ENCODE data around the gene STK32C. TPM values are rescaled to one million over a fixed set of nuclear protein-coding genes. Genes with fewer than 3 reads are reported as not detected.

The STK32C gene
- total RNA-seq, 3 donors from 2014 or later, result 5.6 to 12.8 (median 11.7) TPM

DNA sequence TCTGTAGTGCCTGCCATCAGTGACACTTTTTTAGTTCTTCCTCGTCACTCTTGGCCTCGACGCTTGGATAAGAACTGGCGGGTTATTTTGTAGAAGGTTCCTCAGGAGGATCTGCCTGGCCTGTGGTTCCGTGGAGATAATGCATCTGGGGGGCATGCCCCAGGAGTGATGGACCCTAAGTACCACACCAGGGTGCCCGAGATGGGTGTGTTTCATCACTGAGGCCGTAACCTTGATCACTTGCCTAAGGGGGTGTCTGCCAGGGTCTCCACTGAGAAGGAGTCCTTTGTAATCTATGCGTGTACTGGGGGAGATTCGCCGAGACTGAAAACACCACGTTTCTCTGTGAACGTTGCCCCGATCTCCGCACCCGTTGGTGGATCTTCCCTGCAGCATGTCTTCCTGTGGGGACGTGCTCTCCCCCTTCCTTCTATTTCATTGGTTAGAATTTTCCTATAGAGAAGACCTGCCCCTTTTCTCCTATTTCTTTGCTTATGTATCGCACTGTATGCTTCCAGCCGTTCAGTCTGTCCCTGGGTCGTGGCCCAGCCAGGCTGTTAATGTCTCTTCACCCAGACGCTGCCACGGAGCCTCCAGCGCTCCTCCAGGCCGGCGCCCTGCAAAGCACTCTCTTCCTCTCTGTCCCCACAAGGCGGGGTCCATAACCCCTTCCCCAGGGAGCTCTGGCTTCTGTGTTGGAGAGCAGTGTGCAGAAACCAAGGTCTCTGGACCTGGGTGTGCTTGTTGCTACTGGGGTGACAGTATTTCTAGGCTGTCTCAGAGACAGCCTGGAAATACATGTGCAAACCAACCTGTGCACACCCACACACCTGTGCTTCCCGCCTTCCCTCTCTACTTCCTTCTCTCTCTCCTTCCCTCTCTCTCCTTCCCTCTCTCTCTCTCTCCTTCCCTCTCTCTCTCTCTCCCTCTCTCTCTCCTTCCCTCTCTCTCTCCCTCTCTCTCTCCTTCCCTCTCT is 135.4 kb downstream of the STK32C start:
- peaks cover 0 to 4% of the 10 kb centered on the region in 2 donors for H3K27me3 ChIP-seq

GRCh38 chr10:132170561-132171361 is 137.0 kb downstream of the STK32C start:
- Histone ChIP-seq H3K27ac (no peak overlapping the region), H3K36me3 (no peaks in the 10 kb centered on the region), H3K9me3 (no peaks in the 10 kb centered on the region), H3K4me1 (no peaks in the 10 kb centered on the region), H3K27me3 (no peaks in the 10 kb centered on the region), H3K4me3 (no peak overlapping the region)
- no peak for DNase-seq (ENCODE audit: low spot score in 2 of 2)
- TF ChIP-seq, protein P1, sequence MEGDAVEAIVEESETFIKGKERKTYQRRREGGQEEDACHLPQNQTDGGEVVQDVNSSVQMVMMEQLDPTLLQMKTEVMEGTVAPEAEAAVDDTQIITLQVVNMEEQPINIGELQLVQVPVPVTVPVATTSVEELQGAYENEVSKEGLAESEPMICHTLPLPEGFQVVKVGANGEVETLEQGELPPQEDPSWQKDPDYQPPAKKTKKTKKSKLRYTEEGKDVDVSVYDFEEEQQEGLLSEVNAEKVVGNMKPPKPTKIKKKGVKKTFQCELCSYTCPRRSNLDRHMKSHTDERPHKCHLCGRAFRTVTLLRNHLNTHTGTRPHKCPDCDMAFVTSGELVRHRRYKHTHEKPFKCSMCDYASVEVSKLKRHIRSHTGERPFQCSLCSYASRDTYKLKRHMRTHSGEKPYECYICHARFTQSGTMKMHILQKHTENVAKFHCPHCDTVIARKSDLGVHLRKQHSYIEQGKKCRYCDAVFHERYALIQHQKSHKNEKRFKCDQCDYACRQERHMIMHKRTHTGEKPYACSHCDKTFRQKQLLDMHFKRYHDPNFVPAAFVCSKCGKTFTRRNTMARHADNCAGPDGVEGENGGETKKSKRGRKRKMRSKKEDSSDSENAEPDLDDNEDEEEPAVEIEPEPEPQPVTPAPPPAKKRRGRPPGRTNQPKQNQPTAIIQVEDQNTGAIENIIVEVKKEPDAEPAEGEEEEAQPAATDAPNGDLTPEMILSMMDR (IDR thresholded peaks at IDR 0.05), result no peak
- no peak for TF ChIP-seq POLR2AphosphoS5 (IDR thresholded peaks at IDR 0.05)
- no peak for TF ChIP-seq POLR2A (IDR thresholded peaks at IDR 0.05)
- intact Hi-C loops (cut with DNase I; ENCODE audit: low total_unique reads), result no loop called here

More for the DNA sequence above, 135.4 kb downstream of the STK32C start:
- Histone ChIP-seq H3K27ac (no peak overlapping the region), H3K36me3 (no peaks in the 10 kb centered on the region), H3K4me1 (no peaks in the 10 kb centered on the region), H3K9me3 (no peaks in the 10 kb centered on the region), H3K4me3 (no peak overlapping the region)
- intact Hi-C loops (cut with DNase I; ENCODE audit: low total_unique reads), result no loop called here
- TF ChIP-seq POLR2AphosphoS5 (IDR thresholded peaks at IDR 0.05) (no peak), POLR2A (IDR thresholded peaks at IDR 0.05) (no peak)
- TF ChIP-seq, protein P1 (IDR thresholded peaks at IDR 0.05), result no peak
- DNase-seq (ENCODE audit: low spot score in 2 of 2), result no peak

DNA sequence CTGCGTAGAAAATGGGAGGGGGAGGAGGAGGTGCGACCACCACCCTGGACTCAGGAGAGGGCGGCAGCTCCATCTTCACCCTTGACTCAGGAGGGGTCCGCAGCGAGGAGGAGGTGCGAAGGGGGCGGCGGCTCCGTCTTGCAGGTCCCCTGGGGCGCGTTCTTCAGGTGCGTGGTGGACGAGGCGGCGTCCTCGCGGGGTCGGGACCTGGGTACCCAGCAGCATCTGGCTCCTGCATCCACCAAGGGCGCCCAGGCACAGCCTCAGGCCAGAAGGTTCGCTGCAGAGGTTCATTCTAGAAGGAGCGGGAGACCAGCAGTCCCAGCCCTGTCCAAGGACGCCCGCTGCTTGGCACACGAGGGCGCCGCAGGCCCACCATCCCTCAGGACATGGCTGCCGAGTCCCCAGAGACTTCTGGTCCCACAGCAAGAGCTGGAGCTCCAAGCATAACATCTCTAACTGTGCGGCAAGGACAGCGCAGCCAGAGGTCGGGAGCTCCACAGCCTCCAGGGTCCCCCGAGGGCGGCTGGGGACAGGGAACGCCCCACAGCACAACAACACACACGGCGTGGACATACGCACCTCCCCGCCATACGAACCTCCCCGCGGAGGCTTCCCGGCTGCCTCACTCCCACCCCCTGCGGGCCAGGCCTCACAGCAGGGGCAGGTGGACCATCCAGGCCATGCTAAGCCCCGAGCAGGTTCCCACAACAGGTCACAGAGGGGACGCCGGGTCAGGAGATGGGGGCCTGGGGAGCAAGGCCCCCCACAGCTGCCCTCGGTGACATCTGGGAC is 137.8 kb downstream of the STK32C start:
- TF ChIP-seq POLR2A (IDR thresholded peaks at IDR 0.05), result no peak
- TF ChIP-seq, protein P1 (IDR thresholded peaks at IDR 0.05), result no peak
- TF ChIP-seq POLR2AphosphoS5 (IDR thresholded peaks at IDR 0.05), result no peak
- Histone ChIP-seq H3K27me3 (no peaks in the 10 kb centered on the region), H3K27ac (no peak overlapping the region), H3K4me1 (no peaks in the 10 kb centered on the region), H3K4me3 (no peak overlapping the region), H3K9me3 (no peaks in the 10 kb centered on the region), H3K36me3 (no peaks in the 10 kb centered on the region)
- intact Hi-C loops (cut with DNase I; ENCODE audit: low total_unique reads), result no loop called here
- DNase-seq (ENCODE audit: low spot score in 2 of 2), result no peak

- intact Hi-C loops (cut with DNase I; ENCODE audit: low total_unique reads), result no loop called here
- no peak for DNase-seq (ENCODE audit: low spot score in 2 of 2)
Measured at GRCh38 chr10:132169031-132169765, 138.6 kb downstream of the STK32C start.

More at GRCh38 chr10:132169031-132169765, 138.6 kb downstream of the STK32C start:
- Histone ChIP-seq H3K36me3 (no peaks in the 10 kb centered on the region), H3K27me3 (no peaks in the 10 kb centered on the region), H3K4me1 (no peaks in the 10 kb centered on the region), H3K27ac (no peak overlapping the region), H3K4me3 (no peak overlapping the region), H3K9me3 (no peaks in the 10 kb centered on the region)
- TF ChIP-seq POLR2AphosphoS5 (IDR thresholded peaks at IDR 0.05) (no peak), POLR2A (IDR thresholded peaks at IDR 0.05) (no peak)
- TF ChIP-seq, protein P1 (IDR thresholded peaks at IDR 0.05), result no peak

Data from breast epithelium (tissue), 4 donors.